Loucy (cell line): ENCODE data around the gene PRR35.

Source experiments
- EZH2phosphoT487 ChIP-seq: fragments of 200-600 bp; IDR thresholded peaks from 2 replicates; pipeline ENCODE4 v1.6.1; 2018; ENCODE audit warnings: antibody characterized with exemption, mild to moderate bottlenecking, moderate library complexity, borderline replicate concordance
- TF ChIP-seq, protein P1 (sequence below): fragments of 200-600 bp; sonication (generic); conservative IDR thresholded peaks from 2 replicates; pipeline ENCODE4 v1.5.1; 2014; ENCODE audit warnings: mild to moderate bottlenecking, antibody characterized with exemption, low read length

GRCh38 chr16:554297-554621, 5.9 kb upstream of the PRR35 start:
- TF ChIP-seq, protein P1, sequence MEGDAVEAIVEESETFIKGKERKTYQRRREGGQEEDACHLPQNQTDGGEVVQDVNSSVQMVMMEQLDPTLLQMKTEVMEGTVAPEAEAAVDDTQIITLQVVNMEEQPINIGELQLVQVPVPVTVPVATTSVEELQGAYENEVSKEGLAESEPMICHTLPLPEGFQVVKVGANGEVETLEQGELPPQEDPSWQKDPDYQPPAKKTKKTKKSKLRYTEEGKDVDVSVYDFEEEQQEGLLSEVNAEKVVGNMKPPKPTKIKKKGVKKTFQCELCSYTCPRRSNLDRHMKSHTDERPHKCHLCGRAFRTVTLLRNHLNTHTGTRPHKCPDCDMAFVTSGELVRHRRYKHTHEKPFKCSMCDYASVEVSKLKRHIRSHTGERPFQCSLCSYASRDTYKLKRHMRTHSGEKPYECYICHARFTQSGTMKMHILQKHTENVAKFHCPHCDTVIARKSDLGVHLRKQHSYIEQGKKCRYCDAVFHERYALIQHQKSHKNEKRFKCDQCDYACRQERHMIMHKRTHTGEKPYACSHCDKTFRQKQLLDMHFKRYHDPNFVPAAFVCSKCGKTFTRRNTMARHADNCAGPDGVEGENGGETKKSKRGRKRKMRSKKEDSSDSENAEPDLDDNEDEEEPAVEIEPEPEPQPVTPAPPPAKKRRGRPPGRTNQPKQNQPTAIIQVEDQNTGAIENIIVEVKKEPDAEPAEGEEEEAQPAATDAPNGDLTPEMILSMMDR: no peak
- no peak for TF ChIP-seq EZH2phosphoT487
